GM20431 (cell line): ENCODE measurements around the gene PANK2.
"Not testable (repeated sequence)": the region's sequence is repeated elsewhere in the genome, so short reads cannot be mapped to it uniquely, and the experiment has no call there.

ENCODE experiments used
- in situ Hi-C: fragments of 300-500 bp; cut with MseI, MboI; formaldehyde crosslinking; loops from one replicate; pipeline ENCODE4 v1.15.0; 2020; ENCODE audit warnings: low sequenced_read_pairs; ENCODE audit not compliant: unreplicated experiment

Gene PANK2

DNA sequence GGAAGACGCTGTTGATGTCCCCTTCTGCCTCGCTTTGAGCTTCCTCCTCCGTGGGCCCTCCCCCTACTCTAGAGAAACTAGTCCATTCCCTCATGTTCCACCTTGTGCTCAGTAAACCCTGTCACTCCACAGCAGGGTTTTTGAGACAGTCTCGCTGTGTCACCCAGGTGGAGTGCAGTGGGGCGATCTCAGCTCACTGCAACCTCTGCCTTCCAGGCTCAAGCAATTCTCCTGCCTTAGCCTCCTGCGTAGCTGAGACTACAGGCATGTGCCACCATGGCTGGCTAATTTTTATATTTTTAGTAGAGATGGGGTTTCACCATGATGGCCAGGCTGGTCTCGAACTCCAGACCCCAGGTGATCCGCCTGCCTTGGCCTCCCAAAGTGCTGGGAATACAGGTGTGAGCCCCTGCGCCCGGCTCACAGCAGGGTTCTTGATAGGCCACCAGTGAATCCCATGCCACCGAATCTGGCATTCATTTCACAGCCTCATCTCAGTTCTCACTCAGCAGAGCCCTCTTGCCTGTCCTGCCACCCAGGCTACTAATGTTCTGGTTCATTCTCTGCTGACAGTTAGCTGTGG is 36.0 kb downstream of the PANK2 start:
- in situ Hi-C loops, result no loop called here

DNA sequence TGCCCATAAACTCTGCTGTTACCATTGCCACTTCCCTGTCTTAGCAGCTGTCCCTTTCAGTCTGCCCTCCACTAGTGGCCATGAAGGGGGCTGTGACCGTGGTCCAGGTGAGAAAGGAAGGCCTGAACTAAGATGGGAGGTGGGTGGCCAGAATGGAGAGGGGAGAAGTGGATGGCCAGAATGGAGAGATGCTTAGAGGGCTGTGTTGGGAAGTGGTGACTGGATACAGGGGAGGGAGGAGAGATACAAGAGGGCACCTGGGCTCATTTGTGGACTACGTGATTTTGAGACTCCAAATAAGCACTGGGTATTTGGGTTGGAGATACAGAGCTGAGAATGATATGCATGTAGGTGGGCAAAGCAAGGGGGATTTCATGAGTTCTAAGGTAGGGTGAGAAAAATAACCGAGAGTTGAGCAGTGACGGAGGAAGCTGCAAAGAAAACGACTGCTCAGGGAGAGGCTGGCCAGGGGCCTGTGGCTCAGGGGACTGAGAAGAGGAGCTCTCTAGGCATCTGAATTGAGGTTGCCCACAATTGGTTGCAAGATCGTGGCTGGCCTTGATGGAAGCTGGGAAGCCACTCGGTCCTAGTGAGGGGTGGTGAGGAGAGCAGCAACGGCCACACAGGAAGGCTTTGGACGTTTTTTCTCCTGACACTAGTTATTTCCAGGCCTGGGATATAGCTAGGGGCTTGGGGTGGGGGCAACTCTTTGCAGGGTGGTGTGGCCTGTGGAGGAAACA is 36.9 kb downstream of the PANK2 start:
- in situ Hi-C loops, result no loop called here

DNA sequence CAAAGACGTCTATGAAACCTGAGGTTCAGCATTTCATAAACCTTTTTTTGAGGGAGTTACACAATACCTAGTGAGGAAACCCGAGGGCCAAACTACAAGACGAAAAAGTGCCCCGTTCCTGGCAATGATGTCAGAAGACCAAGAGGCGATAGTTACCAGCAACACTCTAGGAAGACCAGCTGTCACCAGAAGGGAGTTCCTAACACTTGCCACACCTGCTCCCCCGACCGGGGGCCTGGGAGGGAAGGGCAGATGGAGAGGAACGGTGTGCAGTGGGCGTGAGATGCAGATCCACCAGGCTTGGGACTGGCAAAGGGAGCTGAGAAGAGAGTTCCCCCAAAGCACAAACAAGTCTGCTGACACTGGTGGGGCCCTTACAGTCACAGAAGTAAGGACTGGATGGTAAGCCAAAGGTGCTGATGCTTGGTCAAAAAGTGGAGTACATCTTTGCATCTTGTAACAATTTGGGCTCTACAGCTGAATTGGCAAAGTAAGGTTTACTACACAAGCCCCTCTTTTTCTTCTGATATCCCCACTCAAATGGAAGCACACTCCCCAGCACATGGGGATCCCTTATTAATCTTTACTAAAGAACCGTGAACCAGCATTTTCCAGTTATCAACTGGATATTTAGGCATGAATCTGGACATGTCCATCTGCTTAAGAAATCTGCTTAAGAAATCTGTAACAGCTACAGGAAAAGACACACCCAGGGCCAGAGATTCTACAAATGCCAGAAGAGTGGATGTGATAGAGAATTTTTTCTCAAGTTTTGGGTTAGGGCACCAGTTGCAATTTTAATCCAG is 38.5 kb downstream of the PANK2 start:
- in situ Hi-C loops, result no loop called here

DNA sequence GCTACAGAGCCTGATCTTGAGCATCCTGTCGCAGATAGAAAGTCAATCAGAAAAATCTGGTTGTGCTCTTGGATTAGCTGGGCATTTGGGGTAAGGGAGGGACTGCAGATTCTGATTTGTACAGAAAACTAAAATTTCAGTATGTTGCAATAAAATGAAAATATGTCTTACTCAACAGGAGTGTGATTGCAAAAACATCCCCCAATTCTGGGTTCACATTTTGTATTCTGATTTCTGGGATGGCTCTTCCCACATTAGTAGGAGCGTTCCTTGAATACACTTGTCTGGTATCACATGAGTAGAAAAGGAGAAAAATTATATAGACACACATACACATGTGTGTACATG is 40.5 kb downstream of the PANK2 start:
- in situ Hi-C loops, result no loop called here

DNA sequence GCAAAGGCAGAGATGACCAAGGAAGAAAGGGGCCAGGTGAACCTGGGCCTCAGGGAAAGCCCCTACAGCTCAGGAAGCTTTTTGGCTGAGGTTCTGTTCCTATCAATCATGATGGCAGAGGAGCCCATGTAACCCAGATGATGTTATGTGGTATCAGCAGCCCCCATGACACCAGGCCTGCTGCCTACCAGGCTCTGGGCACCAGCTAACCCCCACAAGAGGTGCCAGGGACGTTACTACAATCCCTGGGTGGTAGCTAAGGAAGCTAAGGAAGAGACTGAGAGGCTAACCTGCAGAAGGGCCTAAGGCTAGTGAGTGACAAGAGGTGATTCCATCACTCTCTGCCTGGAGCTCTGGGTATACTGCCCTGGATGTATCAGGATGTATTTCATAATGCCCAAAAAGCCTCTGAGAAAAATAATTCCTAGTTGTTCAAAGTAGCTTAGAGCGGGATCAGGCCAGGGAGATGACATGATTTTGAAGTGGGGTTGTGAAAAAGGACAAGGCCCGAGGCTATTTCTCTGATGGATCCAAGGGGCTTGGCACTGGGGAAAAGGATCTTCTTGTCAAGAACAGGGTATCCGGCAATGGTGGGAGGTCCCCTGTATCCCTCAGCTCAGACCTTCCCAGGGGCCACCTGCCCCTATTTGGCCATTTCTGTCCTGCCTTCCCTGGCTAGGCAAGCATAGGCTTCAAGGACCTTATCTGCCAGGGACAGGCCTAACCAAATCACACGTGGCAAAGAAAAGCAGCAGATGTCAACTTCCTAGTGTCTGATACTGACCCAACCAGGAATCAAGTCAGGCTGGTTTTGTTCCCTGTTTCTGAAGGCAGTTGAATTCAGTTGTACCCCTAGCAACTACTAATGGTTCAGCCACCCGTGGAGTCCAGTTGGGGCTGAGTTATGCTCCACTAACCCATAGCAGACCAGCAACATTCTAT is 41.3 kb downstream of the PANK2 start:
- in situ Hi-C loops, result no loop called here

DNA sequence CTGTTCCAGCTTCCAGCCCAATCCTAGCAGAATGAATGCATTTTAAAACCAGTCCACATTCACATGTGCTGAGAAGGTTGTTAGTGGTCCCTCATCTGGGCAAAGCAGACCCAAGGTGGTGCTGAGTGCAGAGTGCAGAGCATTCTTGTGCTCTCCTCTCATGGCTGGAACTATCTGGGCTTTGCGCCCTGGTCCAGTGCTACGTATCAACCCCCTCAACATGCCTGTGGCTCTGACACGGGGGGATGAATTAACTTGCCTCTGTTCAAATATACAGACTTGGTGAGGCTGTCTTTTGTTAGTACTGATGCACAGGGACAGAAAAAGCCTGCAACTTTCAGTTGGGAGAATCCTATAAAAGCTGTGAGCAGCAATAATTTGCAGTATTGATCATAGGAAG is 42.5 kb downstream of the PANK2 start:
- in situ Hi-C loops, result no loop called here

DNA sequence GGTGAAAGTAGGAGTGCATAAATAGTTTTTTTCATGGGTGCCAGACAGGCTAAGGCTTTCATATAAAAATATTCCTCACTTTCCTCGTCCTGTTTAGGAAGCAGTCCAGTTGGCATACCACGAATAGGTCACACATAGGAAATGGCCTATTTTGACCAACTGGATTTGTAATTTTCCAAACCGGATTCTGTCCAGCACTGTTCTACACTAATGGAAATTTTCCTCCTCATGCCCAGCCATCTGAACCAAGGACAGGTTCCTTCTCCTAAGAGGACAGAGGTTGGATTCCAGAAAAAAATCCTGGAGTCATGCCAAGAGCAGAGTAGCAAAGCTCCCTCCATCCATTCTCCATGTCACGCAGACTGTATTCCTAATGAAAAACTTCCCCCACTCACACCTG is 43.1 kb downstream of the PANK2 start:
- in situ Hi-C loops, result no loop called here

DNA sequence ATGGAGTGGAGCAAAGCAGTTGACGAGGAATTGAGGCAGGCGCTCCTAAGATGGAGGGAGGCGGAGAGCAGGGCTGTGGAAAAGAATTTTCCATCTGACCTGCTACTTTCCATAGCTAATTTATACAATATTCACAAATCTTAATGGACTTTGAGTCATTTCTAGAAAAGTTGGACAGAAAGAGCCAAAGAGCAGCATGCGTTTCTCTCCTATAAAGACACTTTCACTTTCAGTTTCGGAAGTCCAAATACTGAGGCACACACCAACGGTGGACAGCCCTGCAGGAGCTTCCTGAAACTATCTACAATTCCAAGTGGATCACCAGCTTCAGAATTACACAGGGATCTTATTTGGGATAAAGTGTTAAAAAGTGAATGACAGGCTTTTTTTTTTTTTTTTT is 43.5 kb downstream of the PANK2 start:
- in situ Hi-C loops, result no loop called here

DNA sequence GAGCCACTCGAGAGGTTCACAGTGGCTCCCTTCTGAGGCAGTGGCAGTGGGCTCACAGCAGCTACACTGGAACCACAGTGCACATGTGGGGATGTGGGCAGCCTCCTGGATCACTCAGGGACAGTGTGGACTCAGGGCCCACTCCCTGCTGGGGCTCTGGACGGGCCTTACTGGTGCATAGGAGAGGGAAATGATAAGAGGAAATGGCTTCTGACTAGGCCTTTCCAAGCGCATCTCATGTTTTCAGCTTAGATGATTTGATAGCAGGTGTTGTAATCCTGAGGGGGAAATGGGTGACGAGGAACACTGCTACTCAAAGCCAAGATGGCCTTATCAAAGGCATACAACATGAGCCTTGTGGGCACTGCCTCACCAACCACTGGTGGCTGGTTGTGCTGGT is 44.0 kb downstream of the PANK2 start:
- in situ Hi-C loops, result no loop called here

DNA sequence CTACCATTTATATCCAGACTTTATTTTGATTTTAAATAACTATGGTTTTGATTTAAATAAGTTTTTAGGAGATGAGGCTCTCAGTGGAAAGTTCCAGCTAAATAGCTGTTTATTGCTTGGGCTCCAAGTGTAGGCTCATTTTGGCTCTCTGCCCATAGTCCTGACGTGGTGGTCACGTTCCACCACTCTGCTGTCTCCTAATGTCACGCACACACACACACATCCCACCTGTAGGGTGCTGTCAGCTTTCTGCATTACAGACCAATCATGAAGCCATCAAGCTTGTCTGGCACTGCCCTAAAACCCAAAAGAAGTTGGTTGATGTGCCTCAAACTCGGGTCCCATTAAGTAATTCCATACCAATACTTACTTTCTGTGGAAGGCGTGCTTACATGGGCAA is 45.4 kb downstream of the PANK2 start:
- in situ Hi-C loops, result no loop called here

DNA sequence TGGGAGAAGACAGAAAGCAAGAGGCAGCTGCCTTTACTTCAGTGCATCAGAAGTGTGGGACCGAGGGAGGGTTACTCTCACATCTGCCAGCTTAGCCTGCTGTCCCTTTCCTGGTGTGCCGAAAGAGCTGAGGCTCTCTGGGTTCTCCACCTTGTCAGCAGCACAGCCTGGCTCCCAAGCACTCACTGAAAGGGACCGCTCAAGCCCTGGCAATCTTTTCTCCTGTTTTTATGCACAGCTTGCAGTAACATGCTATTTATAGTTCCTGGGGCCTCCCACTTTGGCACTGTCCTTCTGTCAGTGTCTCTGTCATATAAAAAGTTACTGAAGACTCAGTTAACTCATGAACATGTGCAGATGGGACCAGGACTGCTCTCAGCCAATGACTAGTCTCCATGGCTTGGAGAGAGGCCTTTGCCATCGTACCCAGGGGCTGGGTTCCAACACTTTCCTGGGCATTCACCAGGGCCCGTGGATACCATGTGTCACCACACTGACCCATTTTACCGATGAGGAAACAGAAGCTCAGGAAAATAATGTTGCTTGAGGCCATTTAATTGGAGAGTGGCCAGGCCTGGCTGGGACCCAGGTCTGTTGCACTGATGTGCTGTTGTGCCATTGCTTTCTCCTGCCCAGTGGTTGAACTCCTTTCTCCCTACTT is 46.2 kb downstream of the PANK2 start:
- in situ Hi-C loops, result no loop called here

DNA sequence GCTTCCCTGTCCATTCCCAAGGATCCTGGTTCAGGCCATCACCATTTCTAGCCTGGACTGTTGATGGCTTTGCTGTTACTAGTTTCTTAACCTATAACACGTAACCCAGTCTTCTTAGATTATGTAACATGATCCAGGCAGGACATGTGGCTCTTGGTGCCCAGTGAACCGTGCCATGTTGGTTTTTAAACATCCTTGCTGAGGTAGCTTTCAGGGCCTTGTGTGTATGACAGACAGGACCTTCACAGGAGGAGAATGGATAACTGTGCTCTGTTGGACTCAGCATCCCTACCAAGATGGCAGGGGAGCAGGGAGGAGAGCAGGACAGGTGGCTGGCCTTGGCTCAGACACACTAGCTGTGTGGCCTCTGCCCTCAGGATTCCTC is 46.8 kb downstream of the PANK2 start:
- in situ Hi-C loops, result no loop called here

DNA sequence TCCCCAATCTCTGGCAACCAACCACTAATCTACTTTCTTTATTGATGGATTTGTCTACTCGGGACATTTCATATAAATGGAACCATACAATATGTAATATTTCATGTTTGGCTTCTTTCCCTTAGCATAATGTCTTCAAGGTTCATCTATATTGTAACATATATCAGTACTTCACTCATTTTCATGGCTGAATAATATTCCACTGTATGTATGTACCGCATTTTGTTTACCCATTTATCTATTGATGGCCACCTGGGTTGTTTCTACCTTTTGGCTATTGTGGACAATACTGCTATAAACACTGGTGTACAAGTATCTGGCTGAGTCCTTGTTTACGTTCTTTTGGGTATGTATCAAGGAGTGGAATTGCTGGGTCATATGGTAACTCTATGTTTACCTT is 48.4 kb downstream of the PANK2 start:
- in situ Hi-C loops, result no loop called here

DNA sequence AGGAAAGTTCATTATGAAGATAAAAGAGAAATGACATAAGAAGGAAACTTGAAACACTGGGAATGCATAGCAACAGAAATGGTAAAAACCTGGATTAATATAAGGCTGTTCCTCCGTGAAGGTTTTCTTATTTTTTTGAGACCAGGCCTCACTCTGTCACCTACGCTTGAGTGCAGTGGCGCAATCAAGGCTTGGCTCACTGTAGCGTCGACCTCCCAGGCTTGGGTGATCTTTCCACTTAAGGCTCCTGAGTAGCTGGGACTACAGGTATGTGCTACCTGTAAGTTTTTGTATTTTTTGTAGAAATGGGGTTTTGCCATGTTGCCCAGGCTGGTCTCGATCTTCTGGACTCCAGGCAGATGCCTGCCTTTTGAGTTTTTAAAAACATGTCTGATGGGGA is 51.7 kb downstream of the PANK2 start:
- in situ Hi-C loops, result no loop called here

DNA sequence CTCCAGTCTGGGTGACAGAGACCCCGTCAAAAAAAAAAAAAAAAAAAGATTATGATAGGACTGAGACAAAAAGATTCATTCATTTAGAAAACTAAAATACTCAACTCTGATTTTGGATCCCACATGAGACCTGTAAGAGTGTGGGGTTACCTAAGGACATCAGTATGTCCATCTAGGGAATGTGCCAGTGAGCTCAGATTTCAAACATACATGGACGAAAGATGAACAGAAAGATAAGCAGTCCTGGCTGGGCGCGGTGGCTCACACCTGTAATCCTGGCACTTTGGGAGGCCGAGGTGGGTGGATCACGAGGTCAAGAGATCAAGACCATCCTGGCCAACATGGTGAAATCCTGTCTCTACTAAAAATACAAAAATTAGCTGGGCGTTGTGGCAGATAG is 57.5 kb downstream of the PANK2 start:
- in situ Hi-C loops, result not testable (repeated sequence)

DNA sequence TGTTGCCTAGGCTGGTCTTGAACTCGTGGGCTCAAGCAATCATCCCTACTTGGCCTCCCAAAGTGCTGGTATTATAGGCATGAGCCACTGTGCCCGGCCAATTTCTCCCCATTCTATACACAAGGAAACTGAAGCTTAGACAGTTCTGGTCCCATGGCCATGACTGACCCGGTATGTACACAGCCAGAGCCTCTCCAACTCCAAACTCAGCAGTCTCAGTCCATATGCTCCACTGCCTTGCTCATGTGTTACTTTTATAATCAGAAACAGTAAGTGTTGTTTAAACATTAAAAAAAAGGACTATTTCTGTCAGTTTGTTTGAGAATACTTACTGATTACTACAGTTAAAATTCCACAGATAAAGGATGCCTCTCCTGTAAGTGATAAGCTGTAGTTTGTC is 75.5 kb downstream of the PANK2 start:
- in situ Hi-C loops, result no loop called here

DNA sequence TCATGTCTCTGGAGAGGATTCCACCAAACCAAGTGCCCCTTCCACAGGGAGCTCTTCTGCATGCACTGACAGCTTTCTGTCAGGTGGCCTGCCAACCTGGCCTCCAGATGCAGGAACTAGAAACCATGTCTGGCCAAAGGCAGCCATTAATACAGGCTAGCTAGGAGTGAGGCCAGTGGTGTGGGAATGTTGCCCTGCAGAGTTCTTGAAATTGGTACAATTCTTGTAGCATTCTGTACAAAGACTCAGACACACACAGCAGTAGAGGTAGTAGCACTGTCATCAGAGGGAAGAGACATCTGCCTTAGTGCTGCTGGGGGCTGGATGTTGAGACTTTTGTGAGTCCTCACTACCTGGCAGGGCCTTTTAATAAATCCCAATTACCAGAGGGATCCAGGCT is 77.4 kb downstream of the PANK2 start:
- in situ Hi-C loops, result no loop called here

DNA sequence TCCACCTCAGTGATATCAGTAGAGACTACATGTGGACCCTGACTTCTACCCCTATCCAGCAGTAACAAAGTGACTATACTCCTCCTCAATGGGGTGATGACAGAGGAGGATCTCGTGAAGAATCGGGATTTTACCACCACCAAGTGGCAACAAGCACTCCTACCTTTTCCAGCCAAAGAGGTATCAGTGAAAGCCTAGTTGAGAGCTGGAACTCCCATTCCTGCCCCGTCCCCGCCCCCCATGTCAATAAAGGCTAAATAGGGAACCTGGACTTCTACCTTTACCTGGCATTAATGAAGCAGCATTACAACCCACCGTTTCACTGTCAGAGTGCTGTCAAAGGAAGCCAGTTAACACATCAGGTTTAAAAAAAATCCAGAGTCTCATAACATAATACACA is 80.8 kb downstream of the PANK2 start:
- in situ Hi-C loops, result no loop called here

DNA sequence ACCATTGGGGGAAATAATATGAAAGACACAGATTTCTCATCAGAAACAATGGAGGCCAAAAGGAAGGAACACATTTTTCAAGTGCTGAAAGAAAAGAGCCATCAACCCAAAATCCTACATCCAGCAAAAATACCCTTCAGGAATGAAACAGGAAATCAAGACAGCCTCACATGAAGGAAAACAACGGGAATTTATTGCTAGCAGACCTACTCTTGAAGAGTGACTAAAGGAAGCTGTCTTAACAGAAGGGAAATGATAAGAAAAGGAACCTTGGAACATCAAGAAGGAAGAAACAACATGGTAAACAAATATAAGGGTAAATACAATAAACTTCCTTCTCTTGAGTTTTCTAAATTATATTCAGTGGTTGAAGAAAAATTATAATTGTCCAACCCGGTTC is 82.0 kb downstream of the PANK2 start:
- in situ Hi-C loops, result no loop called here

DNA sequence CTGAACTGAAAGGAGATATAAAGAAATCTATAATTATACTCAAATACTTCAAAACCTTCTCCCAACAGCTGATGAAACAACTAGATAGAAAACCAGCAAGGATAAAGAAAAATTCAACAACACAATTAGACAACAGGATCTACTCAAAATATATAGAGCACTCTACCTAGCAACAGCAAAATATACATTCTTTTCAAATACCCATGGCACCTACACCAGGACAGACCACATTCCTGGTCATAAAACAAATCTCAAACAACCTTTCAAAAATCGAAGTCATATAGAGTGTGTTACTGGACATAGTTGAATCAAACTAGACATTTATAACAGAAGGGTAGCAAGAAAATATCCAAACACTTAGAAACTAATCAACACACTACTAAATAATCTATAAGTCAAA is 83.0 kb downstream of the PANK2 start:
- in situ Hi-C loops, result no loop called here
